ENCODE results near the gene OCSTAMP.

DNA sequence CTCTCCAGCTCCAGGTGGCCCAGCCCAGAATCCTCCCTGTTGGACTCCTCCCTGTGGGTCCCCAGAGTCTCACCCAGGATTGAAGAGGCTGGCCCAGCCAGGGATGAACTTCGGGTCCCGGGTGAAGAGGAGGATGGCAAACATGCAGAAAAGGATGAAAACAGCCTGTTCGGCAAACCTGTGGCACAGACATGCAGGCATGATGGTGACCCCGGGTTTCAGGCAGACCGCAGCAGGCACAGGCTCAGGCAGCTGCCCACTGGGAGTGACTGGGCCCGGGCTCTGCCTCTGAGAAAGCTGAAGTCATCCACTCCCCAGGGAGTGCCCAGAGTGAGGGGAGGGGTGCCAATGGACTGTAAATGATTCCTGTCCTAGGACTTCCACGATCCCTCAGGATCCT is 37.5 kb upstream of the OCSTAMP start:
- TF ChIP-seq, protein P1, sequence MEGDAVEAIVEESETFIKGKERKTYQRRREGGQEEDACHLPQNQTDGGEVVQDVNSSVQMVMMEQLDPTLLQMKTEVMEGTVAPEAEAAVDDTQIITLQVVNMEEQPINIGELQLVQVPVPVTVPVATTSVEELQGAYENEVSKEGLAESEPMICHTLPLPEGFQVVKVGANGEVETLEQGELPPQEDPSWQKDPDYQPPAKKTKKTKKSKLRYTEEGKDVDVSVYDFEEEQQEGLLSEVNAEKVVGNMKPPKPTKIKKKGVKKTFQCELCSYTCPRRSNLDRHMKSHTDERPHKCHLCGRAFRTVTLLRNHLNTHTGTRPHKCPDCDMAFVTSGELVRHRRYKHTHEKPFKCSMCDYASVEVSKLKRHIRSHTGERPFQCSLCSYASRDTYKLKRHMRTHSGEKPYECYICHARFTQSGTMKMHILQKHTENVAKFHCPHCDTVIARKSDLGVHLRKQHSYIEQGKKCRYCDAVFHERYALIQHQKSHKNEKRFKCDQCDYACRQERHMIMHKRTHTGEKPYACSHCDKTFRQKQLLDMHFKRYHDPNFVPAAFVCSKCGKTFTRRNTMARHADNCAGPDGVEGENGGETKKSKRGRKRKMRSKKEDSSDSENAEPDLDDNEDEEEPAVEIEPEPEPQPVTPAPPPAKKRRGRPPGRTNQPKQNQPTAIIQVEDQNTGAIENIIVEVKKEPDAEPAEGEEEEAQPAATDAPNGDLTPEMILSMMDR (IDR thresholded peaks at IDR 0.05), result no peak
- no peak for TF ChIP-seq POLR2A (IDR thresholded peaks at IDR 0.05; ENCODE audit: low read depth)
- no peak for TF ChIP-seq EP300 (IDR thresholded peaks at IDR 0.05)
- no peak for TF ChIP-seq POLR2AphosphoS5 (IDR thresholded peaks at IDR 0.05)

Data from esophagus muscularis mucosa (tissue), 4 donors.